HepG2 (cell line): ENCODE data around the gene FAM169A. TPM values are rescaled to one million over a fixed set of nuclear protein-coding genes. Genes with fewer than 3 reads are reported as not detected.
A peak's percentile ranks its signal among the peaks of the same experiment; 100 is the strongest.

Source experiments
- CBFB ChIP-seq: sonication (generic); formaldehyde crosslinking; IDR thresholded peaks from 2 replicates; pipeline ENCODE4 v1.4.0; 2020; ENCODE audit warnings: missing genetic modification reagents
- MXI1 ChIP-seq: IDR thresholded peaks from 3 replicates; pipeline ENCODE4 v1.6.1; 2012; ENCODE audit warnings: low read depth, low read length, inconsistent platforms, borderline replicate concordance
- NBN ChIP-seq: fragments of 450-650 bp; conservative IDR thresholded peaks from 2 replicates; pipeline ENCODE4 v1.6.1; 2017
- NR2C2 ChIP-seq: sonication (generic); formaldehyde crosslinking; IDR thresholded peaks from 2 replicates; pipeline ENCODE4 v1.4.0; 2020; ENCODE audit warnings: missing genetic modification reagents, mild to moderate bottlenecking, moderate library complexity, borderline replicate concordance
- NR2F1 ChIP-seq, 2 experiments: fragments of 450-650 bp in 1 of 2; formaldehyde crosslinking in 1 of 2; IDR thresholded peaks; 2 replicates each; pipeline versions ENCODE4 v1.5.0 to v1.6.1; 2016 to 2020; ENCODE audit warnings: mild to moderate bottlenecking in 1 of 2, missing compliant biosample characterization in 1 of 2, missing genetic modification reagents in 1 of 2, moderate library complexity in 1 of 2
- SMAD3 ChIP-seq: sonication (generic); formaldehyde crosslinking; IDR thresholded peaks from 2 replicates; pipeline ENCODE4 v1.4.0; 2020; ENCODE audit warnings: missing genetic modification reagents
- TEAD2 ChIP-seq: sonication (generic); formaldehyde crosslinking; IDR thresholded peaks from 2 replicates; pipeline ENCODE4 v1.9.0; 2021; ENCODE audit warnings: missing genetic modification reagents
- ZFP36L1 ChIP-seq: sonication (generic); formaldehyde crosslinking; IDR thresholded peaks from 2 replicates; pipeline ENCODE4 v1.8.0; 2022; ENCODE audit warnings: mild to moderate bottlenecking, missing genetic modification reagents, moderate library complexity
- ZFY ChIP-seq: sonication (generic); formaldehyde crosslinking; IDR thresholded peaks from 2 replicates; pipeline ENCODE4 v1.4.0; 2020; ENCODE audit warnings: missing genetic modification reagents
- ZMYM3 ChIP-seq: sonication (generic); formaldehyde crosslinking; IDR thresholded peaks from 2 replicates; pipeline ENCODE4 v1.5.1; 2020; ENCODE audit warnings: mild to moderate bottlenecking, missing genetic modification reagents
- ZNF235 ChIP-seq: sonication (generic); formaldehyde crosslinking; IDR thresholded peaks from 2 replicates; pipeline ENCODE4 v1.8.1; 2023; ENCODE audit warnings: mild to moderate bottlenecking, missing genetic modification reagents, borderline replicate concordance
- ZNF264 ChIP-seq: sonication (generic); formaldehyde crosslinking; IDR thresholded peaks from 2 replicates; pipeline ENCODE4 v1.4.0; 2020; ENCODE audit warnings: missing genetic modification reagents
- ZNF530 ChIP-seq: sonication (generic); formaldehyde crosslinking; IDR thresholded peaks from 2 replicates; pipeline ENCODE4 v1.5.0; 2020; ENCODE audit warnings: low read depth, mild to moderate bottlenecking, missing genetic modification reagents
- polyA plus RNA-seq, 8 experiments: library from polyadenylated mRNA; depleted of rRNA in 3 of 8; stranded (reverse) in 7 of 8; unstranded in 1 of 8; fragments of >200 nt; fragmentation: Illumina TruSeq in 4 of 8; extraction: Trizol in 4 of 8; gene quantifications; 2 replicates each; pipeline versions ENCODE4 v1.2.1 to v1.2.3, GENCODE V29; 2011 to 2016; ENCODE audit warnings: low read depth in 4 of 8, missing spikeins in 1 of 8, mixed read lengths in 1 of 8; ENCODE audit not compliant: insufficient read depth in 1 of 8
- total RNA-seq, 5 experiments: library from RNA; depleted of rRNA; stranded (reverse); fragments of >200 nt; fragmentation: Illumina TruSeq; extraction: Trizol; gene quantifications; 2 replicates each; pipeline ENCODE4 v1.2.3, GENCODE V29; 2016; ENCODE audit warnings: low read depth in 1 of 5
- TF ChIP-seq, protein P1 (sequence below): sonication (generic); formaldehyde crosslinking; conservative IDR thresholded peaks from 2 replicates; pipeline ENCODE4 v1.4.0; 2020; ENCODE audit warnings: mild to moderate bottlenecking, missing genetic modification reagents, moderate library complexity
- TF ChIP-seq, protein P2 (sequence below): sonication (generic); formaldehyde crosslinking; IDR thresholded peaks from 2 replicates; pipeline ENCODE4 v1.4.0; 2020; ENCODE audit warnings: missing genetic modification reagents
- TF ChIP-seq, protein P3 (sequence below): sonication (generic); formaldehyde crosslinking; IDR thresholded peaks from 2 replicates; pipeline ENCODE4 v1.9.0; 2022; ENCODE audit warnings: missing genetic modification reagents, mild to moderate bottlenecking, borderline replicate concordance
- TF ChIP-seq, protein P4 (sequence below): sonication (generic); formaldehyde crosslinking; IDR thresholded peaks from 2 replicates; pipeline ENCODE4 v1.5.1; 2020; ENCODE audit warnings: mild to moderate bottlenecking, missing genetic modification reagents, borderline replicate concordance
- TF ChIP-seq, protein P5 (sequence below): IDR thresholded peaks from 2 replicates; pipeline ENCODE4 v1.6.1; 2016; ENCODE audit warnings: mild to moderate bottlenecking

The FAM169A gene
- total and polyA plus RNA-seq, 2 of the 13 experiments (the other 11 are each of a cell fraction or from before 2014, with no cell fraction given), result 21.1 to 110 TPM

DNA sequence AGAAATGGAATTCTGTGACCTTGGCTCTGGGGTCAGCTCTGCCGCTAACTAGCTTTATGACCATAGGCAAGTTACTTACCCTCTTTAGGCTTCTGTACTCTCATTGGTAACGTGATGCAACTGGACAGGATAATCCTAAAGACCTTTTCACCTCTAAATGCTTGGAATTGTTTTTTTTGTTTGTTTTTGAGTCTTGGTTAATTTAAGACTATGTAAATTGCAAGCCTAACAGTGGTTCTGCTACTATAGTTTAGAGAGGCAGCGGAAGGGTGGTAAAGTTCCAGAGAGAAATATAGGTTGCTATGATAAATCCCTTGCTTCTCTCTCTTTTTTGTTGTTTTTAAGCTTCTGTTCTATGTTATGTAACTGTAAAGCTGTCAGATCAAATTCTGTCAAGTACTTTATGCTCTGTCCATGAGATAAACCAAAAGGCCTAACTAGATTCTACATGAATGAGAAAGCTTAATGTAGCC lies 17.6 kb downstream of the FAM169A start (continued):
- TF ChIP-seq, protein P1, sequence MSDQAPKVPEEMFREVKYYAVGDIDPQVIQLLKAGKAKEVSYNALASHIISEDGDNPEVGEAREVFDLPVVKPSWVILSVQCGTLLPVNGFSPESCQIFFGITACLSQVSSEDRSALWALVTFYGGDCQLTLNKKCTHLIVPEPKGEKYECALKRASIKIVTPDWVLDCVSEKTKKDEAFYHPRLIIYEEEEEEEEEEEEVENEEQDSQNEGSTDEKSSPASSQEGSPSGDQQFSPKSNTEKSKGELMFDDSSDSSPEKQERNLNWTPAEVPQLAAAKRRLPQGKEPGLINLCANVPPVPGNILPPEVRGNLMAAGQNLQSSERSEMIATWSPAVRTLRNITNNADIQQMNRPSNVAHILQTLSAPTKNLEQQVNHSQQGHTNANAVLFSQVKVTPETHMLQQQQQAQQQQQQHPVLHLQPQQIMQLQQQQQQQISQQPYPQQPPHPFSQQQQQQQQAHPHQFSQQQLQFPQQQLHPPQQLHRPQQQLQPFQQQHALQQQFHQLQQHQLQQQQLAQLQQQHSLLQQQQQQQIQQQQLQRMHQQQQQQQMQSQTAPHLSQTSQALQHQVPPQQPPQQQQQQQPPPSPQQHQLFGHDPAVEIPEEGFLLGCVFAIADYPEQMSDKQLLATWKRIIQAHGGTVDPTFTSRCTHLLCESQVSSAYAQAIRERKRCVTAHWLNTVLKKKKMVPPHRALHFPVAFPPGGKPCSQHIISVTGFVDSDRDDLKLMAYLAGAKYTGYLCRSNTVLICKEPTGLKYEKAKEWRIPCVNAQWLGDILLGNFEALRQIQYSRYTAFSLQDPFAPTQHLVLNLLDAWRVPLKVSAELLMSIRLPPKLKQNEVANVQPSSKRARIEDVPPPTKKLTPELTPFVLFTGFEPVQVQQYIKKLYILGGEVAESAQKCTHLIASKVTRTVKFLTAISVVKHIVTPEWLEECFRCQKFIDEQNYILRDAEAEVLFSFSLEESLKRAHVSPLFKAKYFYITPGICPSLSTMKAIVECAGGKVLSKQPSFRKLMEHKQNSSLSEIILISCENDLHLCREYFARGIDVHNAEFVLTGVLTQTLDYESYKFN (CRISPR knock-in tag), result 0 out of 2 replicates have a peak, but pooled peaks have one; percentile 31
- TF ChIP-seq, protein P2, sequence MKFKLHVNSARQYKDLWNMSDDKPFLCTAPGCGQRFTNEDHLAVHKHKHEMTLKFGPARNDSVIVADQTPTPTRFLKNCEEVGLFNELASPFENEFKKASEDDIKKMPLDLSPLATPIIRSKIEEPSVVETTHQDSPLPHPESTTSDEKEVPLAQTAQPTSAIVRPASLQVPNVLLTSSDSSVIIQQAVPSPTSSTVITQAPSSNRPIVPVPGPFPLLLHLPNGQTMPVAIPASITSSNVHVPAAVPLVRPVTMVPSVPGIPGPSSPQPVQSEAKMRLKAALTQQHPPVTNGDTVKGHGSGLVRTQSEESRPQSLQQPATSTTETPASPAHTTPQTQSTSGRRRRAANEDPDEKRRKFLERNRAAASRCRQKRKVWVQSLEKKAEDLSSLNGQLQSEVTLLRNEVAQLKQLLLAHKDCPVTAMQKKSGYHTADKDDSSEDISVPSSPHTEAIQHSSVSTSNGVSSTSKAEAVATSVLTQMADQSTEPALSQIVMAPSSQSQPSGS (CRISPR knock-in tag), result peak; percentile 70; the same call in 1 of the 2 replicates
- TF ChIP-seq ZFY (CRISPR knock-in tag) (no peak), ZFP36L1 (CRISPR knock-in tag) (no peak), CBFB (no peak), MXI1 (no peak), ZNF235 (CRISPR knock-in tag) (no peak), TEAD2 (no peak), NBN (no peak), NR2C2 (peak; percentile 40; the same call in 1 of the 2 replicates), NR2F1 (CRISPR knock-in tag; IDR thresholded peaks at IDR 0.05) (peak; percentile 80 to 93; a peak in 3 of 4 replicates), ZMYM3 (CRISPR knock-in tag) (no peak), ZNF530 (no peak), ZNF264 (CRISPR knock-in tag) (peak; percentile 79), SMAD3 (CRISPR knock-in tag) (0 out of 2 replicates have a peak, but pooled peaks have one; percentile 47)
- TF ChIP-seq, protein P3, sequence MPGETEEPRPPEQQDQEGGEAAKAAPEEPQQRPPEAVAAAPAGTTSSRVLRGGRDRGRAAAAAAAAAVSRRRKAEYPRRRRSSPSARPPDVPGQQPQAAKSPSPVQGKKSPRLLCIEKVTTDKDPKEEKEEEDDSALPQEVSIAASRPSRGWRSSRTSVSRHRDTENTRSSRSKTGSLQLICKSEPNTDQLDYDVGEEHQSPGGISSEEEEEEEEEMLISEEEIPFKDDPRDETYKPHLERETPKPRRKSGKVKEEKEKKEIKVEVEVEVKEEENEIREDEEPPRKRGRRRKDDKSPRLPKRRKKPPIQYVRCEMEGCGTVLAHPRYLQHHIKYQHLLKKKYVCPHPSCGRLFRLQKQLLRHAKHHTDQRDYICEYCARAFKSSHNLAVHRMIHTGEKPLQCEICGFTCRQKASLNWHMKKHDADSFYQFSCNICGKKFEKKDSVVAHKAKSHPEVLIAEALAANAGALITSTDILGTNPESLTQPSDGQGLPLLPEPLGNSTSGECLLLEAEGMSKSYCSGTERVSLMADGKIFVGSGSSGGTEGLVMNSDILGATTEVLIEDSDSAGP (CRISPR knock-in tag), result no peak
- TF ChIP-seq, protein P4, sequence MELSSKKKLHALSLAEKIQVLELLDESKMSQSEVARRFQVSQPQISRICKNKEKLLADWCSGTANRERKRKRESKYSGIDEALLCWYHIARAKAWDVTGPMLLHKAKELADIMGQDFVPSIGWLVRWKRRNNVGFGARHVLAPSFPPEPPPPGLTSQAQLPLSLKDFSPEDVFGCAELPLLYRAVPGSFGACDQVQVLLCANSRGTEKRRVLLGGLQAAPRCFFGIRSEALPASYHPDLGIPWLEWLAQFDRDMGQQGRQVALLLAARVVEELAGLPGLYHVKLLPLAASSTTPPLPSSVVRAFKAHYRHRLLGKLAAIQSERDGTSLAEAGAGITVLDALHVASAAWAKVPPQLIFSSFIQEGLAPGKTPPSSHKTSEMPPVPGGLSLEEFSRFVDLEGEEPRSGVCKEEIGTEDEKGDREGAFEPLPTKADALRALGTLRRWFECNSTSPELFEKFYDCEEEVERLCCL (CRISPR knock-in tag), result no peak
- TF ChIP-seq, protein P5, sequence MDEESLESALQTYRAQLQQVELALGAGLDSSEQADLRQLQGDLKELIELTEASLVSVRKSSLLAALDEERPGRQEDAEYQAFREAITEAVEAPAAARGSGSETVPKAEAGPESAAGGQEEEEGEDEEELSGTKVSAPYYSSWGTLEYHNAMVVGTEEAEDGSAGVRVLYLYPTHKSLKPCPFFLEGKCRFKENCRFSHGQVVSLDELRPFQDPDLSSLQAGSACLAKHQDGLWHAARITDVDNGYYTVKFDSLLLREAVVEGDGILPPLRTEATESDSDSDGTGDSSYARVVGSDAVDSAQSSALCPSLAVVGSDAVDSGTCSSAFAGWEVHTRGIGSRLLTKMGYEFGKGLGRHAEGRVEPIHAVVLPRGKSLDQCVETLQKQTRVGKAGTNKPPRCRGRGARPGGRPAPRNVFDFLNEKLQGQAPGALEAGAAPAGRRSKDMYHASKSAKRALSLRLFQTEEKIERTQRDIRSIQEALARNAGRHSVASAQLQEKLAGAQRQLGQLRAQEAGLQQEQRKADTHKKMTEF (CRISPR knock-in tag), result no peak
